Heart right ventricle (tissue), 16 donors: ENCODE results near the gene AQP11. TPM values are rescaled to one million over a fixed set of nuclear protein-coding genes. Genes with fewer than 3 reads are reported as not detected.

Experiments used
- ATAC-seq, 8 donors: fragments of 200-7000 bp; cut with Tn5 transposase; one replicate each; pipeline ENCODE4 v1.9.1; 2020; ENCODE audit warnings: mild to moderate bottlenecking in 8 of 8, moderate library complexity in 8 of 8, moderate number of reproducible peaks in 1 of 8
- DNase-seq, 2 donors: peaks; one replicate each; pipeline ENCODE4 v3.0.0-alpha.2; 2020
- H3K27ac ChIP-seq, 10 donors: fragments of 200-600 bp; sonication (generic) in 2 of 10; one replicate each; pipeline versions ENCODE4 v1.5.0 to v1.8.0; 2020 to 2022; ENCODE audit warnings: mild to moderate bottlenecking in 3 of 10
- H3K27me3 ChIP-seq, 7 donors: fragments of 200-600 bp; one replicate each; pipeline ENCODE4 v1.8.0; 2021 to 2022; ENCODE audit warnings: mild to moderate bottlenecking in 2 of 7
- H3K36me3 ChIP-seq, 9 donors: fragments of 200-600 bp; sonication (generic) in 1 of 9; one replicate each; pipeline versions ENCODE4 v1.5.0 to v1.8.0; 2020 to 2022; ENCODE audit warnings: mild to moderate bottlenecking in 2 of 9
- H3K4me1 ChIP-seq, 9 donors: fragments of 200-600 bp; sonication (generic) in 1 of 9; one replicate each; pipeline versions ENCODE4 v1.5.0 to v1.8.0; 2020 to 2022; ENCODE audit warnings: mild to moderate bottlenecking in 4 of 9
- H3K4me3 ChIP-seq, 10 donors: fragments of 200-600 bp; sonication (generic) in 2 of 10; one replicate each; pipeline versions ENCODE4 v1.5.0 to v1.8.0; 2020 to 2022; ENCODE audit warnings: mild to moderate bottlenecking in 7 of 10, moderate library complexity in 2 of 10
- H3K9me3 ChIP-seq, 11 donors: fragments of 200-600 bp in 10 of 11; sonication (generic) in 2 of 11; one replicate each; pipeline versions ENCODE4 v1.5.0 to v1.8.0; 2013 to 2022; ENCODE audit warnings: mild to moderate bottlenecking in 2 of 11, control low read depth in 1 of 11, moderate library complexity in 1 of 11
- WGBS, 2 donors: extraction: QIAGEN DNeasy Blood & Tissue Kit; methylation state at CpG; one replicate each; pipeline ENCODE4 v1.1.7; 2013; ENCODE audit warnings: inconsistent platforms in 1 of 2; 5-methylcytosine and 5-hydroxymethylcytosine counted together
- intact Hi-C, 10 donors: fragments of 100-400 bp; cut with DNase I; formaldehyde crosslinking; loops; one replicate each; pipeline versions ENCODE4 v1.11.1 to v1.14.2; 2022
- polyA plus RNA-seq, 2 donors: library from polyadenylated mRNA; stranded (reverse); fragments of 200-250 nt; gene quantifications; one replicate each; pipeline ENCODE4 v1.2.3, GENCODE V29; 2013
- total RNA-seq, 10 donors: library from RNA; stranded (reverse); fragmentation: NEBNext Ultra II Directional in 3 of 10; extraction: Animal tissue kit (Norgen Biotek cat#: 25700) in 3 of 10; gene quantifications; one replicate each; pipeline versions ENCODE4 v1.2.1 to v1.2.4, GENCODE V29; 2021 to 2023
- TF ChIP-seq, protein P1 (sequence below), 9 donors: fragments of 200-600 bp; sonication (generic) in 2 of 9; IDR thresholded peaks; one replicate each; pipeline versions ENCODE4 v1.5.0 to v1.8.0; 2021 to 2022; ENCODE audit warnings: antibody characterized with exemption in 9 of 9, mild to moderate bottlenecking in 5 of 9, moderate library complexity in 1 of 9
- donor health status: Arrhythmogenic right ventricular cardiomyopathy.
- donor health status: ischemic (EF 13 %, LVEDD 7.1; RV severe dilation, severe dysfunction).
- donor health status: healthy with polysubstance abuse.
- donor health status: DM: no; HTN: yes; CAD: no.
- donor health status: DM: no; HTN: no; CAD: no.
- donor health status: ischemic (EF 25% LVEDD 6.9; RV normal size, moderate dysfunction).
- donor health status: ischemic (EF 25% LVEDD 5.7; RV mildly dilated, moderate dysfunction).
- donor health status: healthy.
- donor health status: DM: yes; HTN: yes; CAD: no.
- donor health status: Ischemic cardiomyopathy.
- donor health status: ischemic (EF 35%, LVEDD 5.7; RV mildly dilated, moderate dysfunction).
- donor health status: nonischemic (EF 11% LVEDD 7.7; RV severe dilation, severe dysfunction).
- donor health status: DM: yes; HTN: yes; CAD: no.
- donor health status: PGD.
- donor health status: ischemic (EF 29% LVEDD 5.4; RV normal size, mild dysfunction).
- donor health status: nonischemic (EF 23%, LVEDD 6.1; RV moderate dilation, normal function).

Gene AQP11
- total and polyA plus RNA-seq, 12 donors: 0.22 to 2.1 (median 0.82) TPM

DNA sequence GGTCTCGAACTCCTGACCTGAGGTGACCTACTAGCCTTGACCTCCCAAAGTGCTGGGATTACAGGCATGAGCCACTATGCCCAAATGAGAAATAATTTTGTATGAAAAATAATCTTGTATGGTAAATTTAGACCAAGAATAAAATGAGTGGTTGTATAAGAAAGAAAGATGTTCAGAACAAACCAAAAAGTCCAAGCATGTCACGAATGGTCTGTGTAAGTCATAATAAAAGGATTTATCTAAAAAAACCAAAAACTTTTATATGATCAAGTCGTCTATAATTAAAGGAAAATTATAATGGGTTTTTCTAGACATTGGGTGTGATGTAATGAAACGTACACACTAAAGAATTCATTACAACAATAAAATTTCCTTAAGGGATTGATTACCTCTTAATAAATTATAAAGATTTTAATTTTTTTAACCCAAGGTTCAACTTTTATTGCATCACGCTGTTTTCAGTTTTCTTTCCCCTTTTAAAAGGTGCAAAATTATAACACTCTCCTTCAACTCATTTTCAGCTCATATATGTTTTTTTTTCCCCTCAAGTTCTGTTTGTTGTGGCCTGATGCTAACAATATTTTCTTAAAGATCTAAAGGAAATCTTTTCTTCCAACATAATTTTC is 8.9 kb upstream of the AQP11 start:
- DNase-seq (no peak), ATAC-seq (no peak)
- Histone ChIP-seq H3K4me1 (no peaks in the 10 kb centered on the region), H3K36me3 (no peaks in the 10 kb centered on the region), H3K27me3 (no peaks in the 10 kb centered on the region), H3K9me3 (peaks cover 0 to 36% (median 0%) of the 10 kb centered on the region in 11 donors), H3K4me3 (no peak overlapping the region), H3K27ac (no peak overlapping the region)
- intact Hi-C loops: no loop called here
- TF ChIP-seq, protein P1, sequence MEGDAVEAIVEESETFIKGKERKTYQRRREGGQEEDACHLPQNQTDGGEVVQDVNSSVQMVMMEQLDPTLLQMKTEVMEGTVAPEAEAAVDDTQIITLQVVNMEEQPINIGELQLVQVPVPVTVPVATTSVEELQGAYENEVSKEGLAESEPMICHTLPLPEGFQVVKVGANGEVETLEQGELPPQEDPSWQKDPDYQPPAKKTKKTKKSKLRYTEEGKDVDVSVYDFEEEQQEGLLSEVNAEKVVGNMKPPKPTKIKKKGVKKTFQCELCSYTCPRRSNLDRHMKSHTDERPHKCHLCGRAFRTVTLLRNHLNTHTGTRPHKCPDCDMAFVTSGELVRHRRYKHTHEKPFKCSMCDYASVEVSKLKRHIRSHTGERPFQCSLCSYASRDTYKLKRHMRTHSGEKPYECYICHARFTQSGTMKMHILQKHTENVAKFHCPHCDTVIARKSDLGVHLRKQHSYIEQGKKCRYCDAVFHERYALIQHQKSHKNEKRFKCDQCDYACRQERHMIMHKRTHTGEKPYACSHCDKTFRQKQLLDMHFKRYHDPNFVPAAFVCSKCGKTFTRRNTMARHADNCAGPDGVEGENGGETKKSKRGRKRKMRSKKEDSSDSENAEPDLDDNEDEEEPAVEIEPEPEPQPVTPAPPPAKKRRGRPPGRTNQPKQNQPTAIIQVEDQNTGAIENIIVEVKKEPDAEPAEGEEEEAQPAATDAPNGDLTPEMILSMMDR (IDR thresholded peaks at IDR 0.05): no peak
- WGBS, 2 donors: 78 to 82% methylated on average over 5 of the region's 5 CpGs

DNA sequence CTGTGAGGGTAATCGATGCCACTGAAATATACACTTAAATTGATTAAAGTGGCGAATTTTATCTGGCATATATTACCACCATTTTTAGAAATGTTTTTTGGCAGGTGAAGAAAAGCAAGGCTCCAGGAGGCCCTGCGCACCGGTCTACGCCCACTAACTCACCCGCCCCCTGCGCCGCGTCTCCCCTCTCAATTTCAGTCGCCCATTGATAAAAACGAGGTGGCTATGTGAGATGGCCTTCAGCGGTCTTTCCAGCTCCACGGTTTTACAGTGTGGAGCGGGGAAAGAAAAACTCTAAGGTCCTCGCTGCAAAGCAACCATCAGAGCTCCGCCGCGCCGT is 602 bp upstream of the AQP11 start:
- Histone ChIP-seq H3K4me3 (peak overlapping the region; percentile 47 to 80 (median 70)), H3K4me1 (peaks cover 0 to 20% (median 13%) of the 10 kb centered on the region in 9 donors), H3K9me3 (no peaks in the 10 kb centered on the region), H3K27me3 (peaks cover 0 to 7% (median 0%) of the 10 kb centered on the region in 7 donors), H3K36me3 (no peaks in the 10 kb centered on the region), H3K27ac (peak overlapping the region in 9 of 10 donors; percentile 68 to 87 (median 79))
- intact Hi-C loops: no loop called here
- TF ChIP-seq, protein P1 (IDR thresholded peaks at IDR 0.05): no peak
- ATAC-seq (peak in 6 of 8 donors; percentile 5 to 29 (median 18)), DNase-seq (no peak)
- WGBS, 2 donors: 2% methylated on average over 19 of the region's 19 CpGs

DNA sequence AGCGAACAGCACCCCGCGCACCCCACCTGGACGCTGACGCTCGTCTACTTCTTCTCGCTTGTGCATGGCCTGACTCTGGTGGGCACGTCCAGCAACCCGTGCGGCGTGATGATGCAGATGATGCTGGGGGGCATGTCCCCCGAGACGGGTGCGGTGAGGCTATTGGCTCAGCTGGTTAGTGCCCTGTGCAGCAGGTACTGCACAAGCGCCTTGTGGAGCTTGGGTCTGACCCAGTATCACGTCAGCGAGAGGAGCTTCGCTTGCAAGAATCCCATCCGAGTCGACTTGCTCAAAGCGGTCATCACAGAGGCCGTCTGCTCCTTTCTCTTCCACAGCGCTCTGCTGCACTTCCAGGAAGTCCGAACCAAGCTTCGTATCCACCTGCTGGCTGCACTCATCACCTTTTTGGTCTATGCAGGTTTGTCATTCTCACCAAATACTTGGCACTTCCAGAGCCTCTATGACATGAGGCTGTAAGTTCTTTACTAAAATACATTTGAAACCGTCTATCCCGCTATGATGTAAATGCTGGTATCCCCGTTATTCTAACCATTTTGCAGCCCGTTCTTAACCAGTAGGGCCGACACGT is 535 bp downstream of the AQP11 start:
- ATAC-seq (peak in 6 of 8 donors; percentile 17 to 66 (median 26)), DNase-seq (peak; percentile 22 to 30)
- Histone ChIP-seq H3K4me1 (peaks cover 0 to 20% (median 13%) of the 10 kb centered on the region in 9 donors), H3K27ac (peak overlapping the region in 7 of 10 donors; percentile 68 to 87 (median 79)), H3K36me3 (no peaks in the 10 kb centered on the region), H3K9me3 (no peaks in the 10 kb centered on the region), H3K4me3 (peak overlapping the region; percentile 47 to 80 (median 70)), H3K27me3 (peaks cover 0 to 7% (median 0%) of the 10 kb centered on the region in 7 donors)
- WGBS, 2 donors: 6 to 11% methylated on average over 31 of the region's 31 CpGs
- TF ChIP-seq, protein P1 (IDR thresholded peaks at IDR 0.05): no peak
- intact Hi-C loops: no loop called here

DNA sequence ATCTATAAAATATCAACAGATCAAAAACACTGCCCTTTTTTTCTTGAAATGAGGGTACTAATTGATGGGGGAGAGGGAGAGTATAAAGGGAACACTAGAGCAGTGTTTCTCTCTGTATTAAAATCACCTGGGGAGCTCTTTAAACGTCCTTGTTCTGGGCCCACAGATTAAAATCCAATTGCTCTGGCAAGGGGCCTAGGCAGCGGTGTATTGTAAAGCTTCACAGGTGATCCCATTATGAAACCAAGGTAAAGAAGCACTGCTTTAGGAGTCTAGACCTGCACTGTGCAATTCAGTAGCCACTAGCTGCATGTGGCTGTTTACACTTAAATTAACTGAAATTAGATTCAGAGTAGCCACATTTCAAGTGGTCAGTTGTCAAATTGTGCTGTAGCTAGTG is 3.0 kb downstream of the AQP11 start:
- TF ChIP-seq, protein P1 (IDR thresholded peaks at IDR 0.05): no peak
- H3K36me3 ChIP-seq: no peaks in the 10 kb centered on the region
- peaks cover 0 to 7% (median 0%) of the 10 kb centered on the region in 7 donors for H3K27me3 ChIP-seq
- 70 to 73% methylated on average over 2 of the region's 2 CpGs for WGBS, 2 donors
- DNase-seq (no peak), ATAC-seq (no peak)
- no peak overlapping the region for H3K27ac ChIP-seq
- peaks cover 0 to 20% (median 13%) of the 10 kb centered on the region in 9 donors for H3K4me1 ChIP-seq
- no peaks in the 10 kb centered on the region for H3K9me3 ChIP-seq
- intact Hi-C loops: no loop called here
- no peak overlapping the region for H3K4me3 ChIP-seq
